GM12872 (cell line): Measurements from ENCODE around the gene APOB.
A peak's percentile ranks its signal among the peaks of the same experiment; 100 is the strongest.

Experiments used
- CTCF ChIP-seq: IDR thresholded peaks from 3 replicates; pipeline ENCODE4 v1.5.1; 2011; ENCODE audit warnings: low read depth, mild to moderate bottlenecking, low read length, moderate library complexity; ENCODE audit not compliant: insufficient read depth

APOB gene

GRCh38 chr2:20966061-20966595 is 77.7 kb downstream of the APOB start:
- no peak for TF ChIP-seq CTCF

- TF ChIP-seq CTCF, result no peak
Measured at GRCh38 chr2:20965221-20965620, 78.7 kb downstream of the APOB start.

- no peak for TF ChIP-seq CTCF
Measured at GRCh38 chr2:20963867-20964266, 80.0 kb downstream of the APOB start.

GRCh38 chr2:20962939-20963557 is 80.8 kb downstream of the APOB start:
- TF ChIP-seq CTCF, result peak; percentile 88

GRCh38 chr2:20961858-20962257 is 82.0 kb downstream of the APOB start:
- no peak for TF ChIP-seq CTCF

- no peak for TF ChIP-seq CTCF
Measured at GRCh38 chr2:20960003-20960402, 83.9 kb downstream of the APOB start.

GRCh38 chr2:20959252-20959651 is 84.6 kb downstream of the APOB start:
- TF ChIP-seq CTCF, result no peak
